ENCODE data around the gene IFNA10. TPM values are rescaled to one million over a fixed set of nuclear protein-coding genes. Genes with fewer than 3 reads are reported as not detected.
"Not testable (repeated sequence)": the region's sequence is repeated elsewhere in the genome, so short reads cannot be mapped to it uniquely, and the experiment has no call there.

IFNA10 gene
- total RNA-seq, 1 experiment from 2014 or later = not detected

GRCh38 chr9:21212160-21212559 is 5.2 kb upstream of the IFNA10 start:
- H3K4me3 ChIP-seq (ENCODE audit: low read depth, low read length, poor library complexity, severe bottlenecking); H3K4me1 ChIP-seq (ENCODE audit: insufficient read depth, low read length, poor library complexity, severe bottlenecking); DNase-seq (ENCODE audit: low spot score); intact Hi-C loops (cut with micrococcal nuclease; ENCODE audit: unreplicated experiment); BruUV-seq (replicated peaks); CTCF ChIA-PET; H3K27ac ChIP-seq (ENCODE audit: low read depth, low read length, poor library complexity, severe bottlenecking); H3K27me3 ChIP-seq (replicated peaks; ENCODE audit: insufficient read depth, low read depth, low read length, poor library complexity); H3K9me3 ChIP-seq (ENCODE audit: low read depth, low read length, poor library complexity, severe bottlenecking); H3K36me3 ChIP-seq (ENCODE audit: insufficient read depth, low read length, poor library complexity, severe bottlenecking); POLR2A ChIA-PET (ENCODE audit: low non-redundant PET): not testable (repeated sequence)

GRCh38 chr9:21210782-21211181 is 3.8 kb upstream of the IFNA10 start:
- POLR2A ChIA-PET (ENCODE audit: low non-redundant PET); DNase-seq (ENCODE audit: low spot score); H3K4me1 ChIP-seq (ENCODE audit: insufficient read depth, low read length, poor library complexity, severe bottlenecking); intact Hi-C loops (cut with micrococcal nuclease; ENCODE audit: unreplicated experiment); H3K36me3 ChIP-seq (ENCODE audit: insufficient read depth, low read length, poor library complexity, severe bottlenecking); BruUV-seq (replicated peaks); H3K4me3 ChIP-seq (ENCODE audit: low read depth, low read length, poor library complexity, severe bottlenecking); H3K27ac ChIP-seq (ENCODE audit: low read depth, low read length, poor library complexity, severe bottlenecking); H3K9me3 ChIP-seq (ENCODE audit: low read depth, low read length, poor library complexity, severe bottlenecking); CTCF ChIA-PET; H3K27me3 ChIP-seq (replicated peaks; ENCODE audit: insufficient read depth, low read depth, low read length, poor library complexity): not testable (repeated sequence)

GRCh38 chr9:21210311-21210710 is 3.4 kb upstream of the IFNA10 start:
- H3K27me3 ChIP-seq (replicated peaks; ENCODE audit: insufficient read depth, low read depth, low read length, poor library complexity) = no peaks in the 10 kb centered on the region
- no peaks in the 10 kb centered on the region for H3K4me1 ChIP-seq (ENCODE audit: insufficient read depth, low read length, poor library complexity, severe bottlenecking)
- ChIA-PET CTCF (no interaction called here), POLR2A (ENCODE audit: low non-redundant PET) (no interaction called here)
- no peak for TF ChIP-seq CTCF (conservative IDR thresholded peaks at IDR 0.05; ENCODE audit: low read depth, low read length)
- no peak for TF ChIP-seq EZH2 (IDR thresholded peaks at IDR 0.05; ENCODE audit: borderline replicate concordance, low read depth, low read length, poor library complexity, severe bottlenecking)
- H3K27ac ChIP-seq (ENCODE audit: low read depth, low read length, poor library complexity, severe bottlenecking) = no peak overlapping the region
- H3K4me3 ChIP-seq (ENCODE audit: low read depth, low read length, poor library complexity, severe bottlenecking) = no peak overlapping the region
- no TSS peak for BruUV-seq (replicated peaks)
- no peaks in the 10 kb centered on the region for H3K9me3 ChIP-seq (ENCODE audit: low read depth, low read length, poor library complexity, severe bottlenecking)
- no peak for DNase-seq (ENCODE audit: low spot score)
- no peaks in the 10 kb centered on the region for H3K36me3 ChIP-seq (ENCODE audit: insufficient read depth, low read length, poor library complexity, severe bottlenecking)
- intact Hi-C loops (cut with micrococcal nuclease; ENCODE audit: unreplicated experiment) = no loop called here

GRCh38 chr9:21205204-21205603 is 1.7 kb downstream of the IFNA10 start:
- no peak for DNase-seq (ENCODE audit: low spot score)
- H3K9me3 ChIP-seq (ENCODE audit: low read depth, low read length, poor library complexity, severe bottlenecking) = no peaks in the 10 kb centered on the region
- no peaks in the 10 kb centered on the region for H3K27me3 ChIP-seq (replicated peaks; ENCODE audit: insufficient read depth, low read depth, low read length, poor library complexity)
- no peaks in the 10 kb centered on the region for H3K4me1 ChIP-seq (ENCODE audit: insufficient read depth, low read length, poor library complexity, severe bottlenecking)
- POLR2A ChIA-PET (ENCODE audit: low non-redundant PET) = no interaction called here
- intact Hi-C loops (cut with micrococcal nuclease; ENCODE audit: unreplicated experiment) = no loop called here
- H3K4me3 ChIP-seq (ENCODE audit: low read depth, low read length, poor library complexity, severe bottlenecking) = no peak overlapping the region
- BruUV-seq (replicated peaks) = no TSS peak
- no peak overlapping the region for H3K27ac ChIP-seq (ENCODE audit: low read depth, low read length, poor library complexity, severe bottlenecking)
- no peaks in the 10 kb centered on the region for H3K36me3 ChIP-seq (ENCODE audit: insufficient read depth, low read length, poor library complexity, severe bottlenecking)
- CTCF ChIA-PET = no interaction called here
- TF ChIP-seq EZH2 (IDR thresholded peaks at IDR 0.05; ENCODE audit: borderline replicate concordance, low read depth, low read length, poor library complexity, severe bottlenecking) (no peak), CTCF (conservative IDR thresholded peaks at IDR 0.05; ENCODE audit: low read depth, low read length) (no peak)

GRCh38 chr9:21202105-21202504 is 4.8 kb downstream of the IFNA10 start, which contains the start of gene IFNA7:
Gene IFNA7, minus strand, starts transcription at chr9:21202205. Its CDS starts 40 bp downstream, at chr9:21202165.
- CTCF ChIA-PET; H3K27ac ChIP-seq (ENCODE audit: low read depth, low read length, poor library complexity, severe bottlenecking); H3K4me1 ChIP-seq (ENCODE audit: insufficient read depth, low read length, poor library complexity, severe bottlenecking); BruUV-seq (replicated peaks); H3K9me3 ChIP-seq (ENCODE audit: low read depth, low read length, poor library complexity, severe bottlenecking); H3K27me3 ChIP-seq (replicated peaks; ENCODE audit: insufficient read depth, low read depth, low read length, poor library complexity); H3K4me3 ChIP-seq (ENCODE audit: low read depth, low read length, poor library complexity, severe bottlenecking); POLR2A ChIA-PET (ENCODE audit: low non-redundant PET); H3K36me3 ChIP-seq (ENCODE audit: insufficient read depth, low read length, poor library complexity, severe bottlenecking); DNase-seq (ENCODE audit: low spot score); intact Hi-C loops (cut with micrococcal nuclease; ENCODE audit: unreplicated experiment): not testable (repeated sequence)

All from A673 (cell line).